Testis (tissue), 3 donors: ENCODE results near the gene DEDD. TPM values are rescaled to one million over a fixed set of nuclear protein-coding genes. Genes with fewer than 3 reads are reported as not detected.

Source experiments
- DNase-seq: peaks from one replicate; pipeline ENCODE4 v3.0.0-alpha.2; 2019
- H3K27ac ChIP-seq, 2 donors: fragments of 200-600 bp; sonication (generic); one replicate each; pipeline ENCODE4 v1.5.1; 2019
- H3K27me3 ChIP-seq: fragments of 200-600 bp; sonication (generic); one replicate; pipeline ENCODE4 v1.5.1; 2019
- H3K36me3 ChIP-seq: fragments of 200-600 bp; sonication (generic); one replicate; pipeline ENCODE4 v1.5.1; 2017; ENCODE audit warnings: low read depth; ENCODE audit errors: missing control alignments
- H3K4me1 ChIP-seq: fragments of 200-600 bp; sonication (generic); one replicate; pipeline ENCODE4 v1.5.1; 2019
- H3K4me3 ChIP-seq, 2 donors: fragments of 200-600 bp; sonication (generic); one replicate each; pipeline ENCODE4 v1.5.1; 2017 to 2019
- H3K9me3 ChIP-seq: fragments of 200-600 bp; sonication (generic); one replicate; pipeline ENCODE4 v1.5.1; 2017
- CTCF ChIP-seq, 3 experiments: fragments of 450-650 bp in 2 of 3; fragments of 200-600 bp in 1 of 3; sonication (generic) in 1 of 3; IDR thresholded peaks; one replicate each; pipeline ENCODE4 v1.5.1; 2016 to 2019; ENCODE audit warnings: antibody characterized with exemption in 3 of 3, mild to moderate bottlenecking in 2 of 3, moderate library complexity in 1 of 3
- POLR2A ChIP-seq: fragments of 450-650 bp; IDR thresholded peaks from one replicate; pipeline ENCODE4 v1.6.1; 2017; ENCODE audit warnings: antibody characterized with exemption, mild to moderate bottlenecking, moderate library complexity
- WGBS, 2 donors: methylation state at CpG; one replicate each; pipeline ENCODE4 v1.1.5; 2018; 5-methylcytosine and 5-hydroxymethylcytosine counted together
- intact Hi-C: fragments of 100-400 bp; cut with DNase I; formaldehyde crosslinking; loops from one replicate; pipeline ENCODE4 v1.15.1; 2023; ENCODE audit warnings: low total_unique reads
- polyA plus RNA-seq: library from polyadenylated mRNA; stranded (reverse); fragments of 350-450 nt; fragmentation: Illumina TruSeq; extraction: RNeasy Lipid Tissue Mini Kit (QIAGEN cat#74804); gene quantifications from one replicate; pipeline ENCODE4 v1.2.3, GENCODE V29; 2014; ENCODE audit warnings: low read depth, low replicate concordance; ENCODE audit not compliant: insufficient read depth
- total RNA-seq, 2 donors: library from RNA; depleted of rRNA; stranded (reverse); fragments of >200 nt; gene quantifications; one replicate each; pipeline ENCODE4 v1.2.3, GENCODE V29; 2016

Gene DEDD
- total and polyA plus RNA-seq, 3 donors from 2014 or later, result 53.8 to 92.7 (median 54.0) TPM

GRCh38 chr1:161095230-161095629 is 37.2 kb downstream of the DEDD start:
- TF ChIP-seq POLR2A (no peak), CTCF (IDR thresholded peaks at IDR 0.05) (no peak)
- WGBS, 2 donors, result 94 to 96% methylated on average over 6 of the region's 6 CpGs
- no peak for DNase-seq
- Histone ChIP-seq H3K4me3 (no peak overlapping the region), H3K27me3 (no peaks in the 10 kb centered on the region), H3K9me3 (no peaks in the 10 kb centered on the region), H3K4me1 (peaks cover 5% of the 10 kb centered on the region), H3K27ac (no peak overlapping the region), H3K36me3 (no peaks in the 10 kb centered on the region)
- intact Hi-C loops, result loop anchor here (10.0 kb wide), 1 partner anchor 100 kb away; no protein-coding TSS in a partner anchor

- TF ChIP-seq POLR2A, result no peak
- TF ChIP-seq CTCF (IDR thresholded peaks at IDR 0.05), result no peak
- Histone ChIP-seq H3K4me1 (peaks cover 5% of the 10 kb centered on the region), H3K4me3 (no peak overlapping the region), H3K27me3 (no peaks in the 10 kb centered on the region), H3K27ac (no peak overlapping the region), H3K9me3 (no peaks in the 10 kb centered on the region), H3K36me3 (no peaks in the 10 kb centered on the region)
- no peak for DNase-seq
- 87 to 96% methylated on average over 14 of the region's 14 CpGs for WGBS, 2 donors
- intact Hi-C loops, result loop anchor here (10.0 kb wide), 1 partner anchor 100 kb away; no protein-coding TSS in a partner anchor
Measured at GRCh38 chr1:161094481-161094880, 38.0 kb downstream of the DEDD start.

- peaks cover 5% of the 10 kb centered on the region for H3K4me1 ChIP-seq
- DNase-seq, result no peak
- no peaks in the 10 kb centered on the region for H3K9me3 ChIP-seq
- TF ChIP-seq CTCF (IDR thresholded peaks at IDR 0.05) (no peak), POLR2A (no peak)
- no peaks in the 10 kb centered on the region for H3K27me3 ChIP-seq
- intact Hi-C loops, result loop anchor here (10.0 kb wide), 1 partner anchor 98 kb away; no protein-coding TSS in a partner anchor
- 87 to 89% methylated on average over 3 of the region's 3 CpGs for WGBS, 2 donors
- H3K27ac ChIP-seq, result no peak overlapping the region
- H3K4me3 ChIP-seq, result no peak overlapping the region
- no peaks in the 10 kb centered on the region for H3K36me3 ChIP-seq
Measured at GRCh38 chr1:161092621-161093028, 39.8 kb downstream of the DEDD start.

- H3K27ac ChIP-seq, result no peak overlapping the region
- intact Hi-C loops, result loop anchor here (10.0 kb wide), 1 partner anchor 97 kb away; no protein-coding TSS in a partner anchor
- no peaks in the 10 kb centered on the region for H3K36me3 ChIP-seq
- H3K27me3 ChIP-seq, result no peaks in the 10 kb centered on the region
- H3K4me3 ChIP-seq, result no peak overlapping the region
- H3K4me1 ChIP-seq, result no peaks in the 10 kb centered on the region
- no peak for DNase-seq
- TF ChIP-seq CTCF (IDR thresholded peaks at IDR 0.05) (no peak), POLR2A (no peak)
- H3K9me3 ChIP-seq, result no peaks in the 10 kb centered on the region
- 95% methylated on average over 7 of the region's 7 CpGs for WGBS, 2 donors
Measured at GRCh38 chr1:161091796-161092507, 40.5 kb downstream of the DEDD start.
